HepG2 (cell line): ENCODE data around the gene FECH. TPM values are rescaled to one million over a fixed set of nuclear protein-coding genes. Genes with fewer than 3 reads are reported as not detected.

Source experiments
- ATAC-seq: fragments of 200-7000 bp; cut with Tn5 transposase; 3 replicates; pipeline ENCODE4 v1.9.1; 2020; ENCODE audit warnings: mild to moderate bottlenecking, moderate library complexity
- BruUV-seq: library from RNA; stranded (reverse); fragments of 400-500 nt; replicated peaks from 2 replicates; lab custom pipeline; 2021; lab: Mats Ljungman, UMichigan
- CTCF ChIA-PET: fragments of 300-600 bp; formaldehyde crosslinking; extraction: SDS; loops from one replicate; lab custom pipeline; 2021; ENCODE audit warnings: low total read pairs, inconsistent platforms, low intra/inter-chr PET ratio; lab: Yijun Ruan, JAX
- POLR2A ChIA-PET: fragments of 350-600 bp; sonication (Branson Sonifier 250); formaldehyde crosslinking; loops from one replicate; lab custom pipeline; 2020; ENCODE audit warnings: antibody characterized with exemption, inconsistent platforms; lab: Yijun Ruan, JAX
- DNase-seq: peaks from one replicate; pipeline ENCODE4 v3.0.0-alpha.2; 2015; ENCODE audit warnings: low spot score
- FAIRE-seq: peaks from 3 replicates; lab custom pipeline; 2011; peaks lifted over from hg19 to GRCh38; lab: Jason Lieb, UNC
- H2AFZ ChIP-seq: one replicate; pipeline ENCODE4 v1.6.1; 2011; ENCODE audit warnings: low read length, inconsistent platforms
- H3K27ac ChIP-seq: fragments of 300-600 bp; 3 replicates; pipeline ENCODE4 v1.8.0; 2011; ENCODE audit warnings: mixed run types, mild to moderate bottlenecking, mixed read lengths, low read length, inconsistent platforms; ENCODE audit not compliant: insufficient read depth; ENCODE audit errors: extremely low read length
- H3K27me3 ChIP-seq, 2 experiments: fragments of 200-600 bp in 1 of 2; 2 replicates in 1 of 2; 3 replicates in 1 of 2; pipeline versions ENCODE4 v1.6.0 to v1.8.0; 2011; ENCODE audit warnings: low read length in 2 of 2, mild to moderate bottlenecking in 2 of 2, moderate library complexity in 2 of 2, inconsistent platforms in 1 of 2; ENCODE audit not compliant: insufficient read depth in 2 of 2, control insufficient read depth in 1 of 2
- H3K36me3 ChIP-seq, 2 experiments: fragments of 200-600 bp in 1 of 2; replicated peaks in 1 of 2; 2 replicates in 1 of 2; 3 replicates in 1 of 2; pipeline versions ENCODE4 v1.5.1 to v1.8.0; 2011; ENCODE audit warnings: low read length in 2 of 2, inconsistent platforms in 1 of 2; ENCODE audit not compliant: insufficient read depth in 2 of 2, control insufficient read depth in 1 of 2
- H3K4me1 ChIP-seq: 2 replicates; pipeline ENCODE4 v1.5.1; 2012; ENCODE audit warnings: low read length, inconsistent platforms; ENCODE audit not compliant: insufficient read depth
- H3K4me2 ChIP-seq: 2 replicates; pipeline ENCODE4 v1.6.0; 2011; ENCODE audit warnings: low read depth, low read length, inconsistent platforms
- H3K4me3 ChIP-seq, 3 experiments: fragments of 200-600 bp in 1 of 3; sonication (generic), shearing (Covaris generic) in 1 of 3; replicated peaks in 1 of 3; 2 replicates each; pipeline ENCODE4 v1.5.1; 2011 to 2016; ENCODE audit warnings: low read length in 3 of 3, inconsistent platforms in 2 of 3, low read depth in 2 of 3, mild to moderate bottlenecking in 2 of 3, control low read depth in 1 of 3, mixed read lengths in 1 of 3; ENCODE audit not compliant: insufficient read depth in 1 of 3
- H3K79me2 ChIP-seq: one replicate; pipeline ENCODE4 v1.6.1; 2011; ENCODE audit warnings: low read length, inconsistent platforms; ENCODE audit not compliant: insufficient read depth
- H3K9ac ChIP-seq: 2 replicates; pipeline ENCODE4 v1.6.0; 2011; ENCODE audit warnings: mild to moderate bottlenecking, low read depth, low read length, inconsistent platforms; ENCODE audit not compliant: insufficient read depth
- H3K9me3 ChIP-seq: 2 replicates; pipeline ENCODE4 v1.5.1; 2012; ENCODE audit warnings: mild to moderate bottlenecking, low read length
- H4K20me1 ChIP-seq: 2 replicates; pipeline ENCODE4 v1.6.0; 2011; ENCODE audit warnings: inconsistent platforms, mild to moderate bottlenecking, low read length, moderate library complexity; ENCODE audit not compliant: insufficient read depth
- ARNTL ChIP-seq: sonication (generic); formaldehyde crosslinking; IDR thresholded peaks from 2 replicates; pipeline ENCODE4 v1.4.0; 2020; ENCODE audit warnings: mild to moderate bottlenecking, missing genetic modification reagents
- CBX2 ChIP-seq, 2 experiments: fragments of 200-600 bp in 1 of 2; sonication (generic); formaldehyde crosslinking in 1 of 2; IDR thresholded peaks; 2 replicates each; pipeline versions ENCODE4 v1.7.0 to v1.8.1; 2018 to 2022; ENCODE audit warnings: low read depth in 2 of 2, low read length in 1 of 2, mild to moderate bottlenecking in 1 of 2, missing genetic modification reagents in 1 of 2
- CEBPG ChIP-seq: IDR thresholded peaks from 2 replicates; pipeline ENCODE4 v1.6.1; 2016
- DMAP1 ChIP-seq: IDR thresholded peaks from 2 replicates; pipeline ENCODE4 v1.6.1; 2016
- HNF4G ChIP-seq, 2 experiments: sonication (generic) in 1 of 2; formaldehyde crosslinking in 1 of 2; IDR thresholded peaks; 2 replicates each; pipeline versions ENCODE4 v1.4.0 to v1.6.1; 2011 to 2020; ENCODE audit warnings: borderline replicate concordance in 2 of 2, low read depth in 2 of 2, mild to moderate bottlenecking in 2 of 2, low read length in 1 of 2, missing genetic modification reagents in 1 of 2, moderate library complexity in 1 of 2
- KAT2B ChIP-seq: fragments of 150-350 bp; IDR thresholded peaks from 2 replicates; pipeline ENCODE4 v1.6.1; 2014; ENCODE audit warnings: low read depth, low read length, borderline replicate concordance
- MYNN ChIP-seq: sonication (generic); formaldehyde crosslinking; IDR thresholded peaks from 2 replicates; pipeline ENCODE4 v1.4.0; 2020; ENCODE audit warnings: mild to moderate bottlenecking, low read depth, missing genetic modification reagents
- NFIC ChIP-seq: IDR thresholded peaks from 2 replicates; pipeline ENCODE4 v1.6.1; 2012; ENCODE audit warnings: mild to moderate bottlenecking, low read length, inconsistent platforms
- NFKBIZ ChIP-seq: IDR thresholded peaks from 2 replicates; pipeline ENCODE4 v1.6.1; 2018; ENCODE audit warnings: missing genetic modification reagents, missing compliant biosample characterization
- SMYD3 ChIP-seq: sonication (generic); formaldehyde crosslinking; IDR thresholded peaks from 2 replicates; pipeline ENCODE4 v1.8.1; 2023; ENCODE audit warnings: mild to moderate bottlenecking, missing genetic modification reagents
- TP53 ChIP-seq: sonication (generic); formaldehyde crosslinking; conservative IDR thresholded peaks from 2 replicates; pipeline ENCODE4 v1.4.0; 2020; ENCODE audit warnings: missing genetic modification reagents
- ZNF225 ChIP-seq: sonication (generic); formaldehyde crosslinking; IDR thresholded peaks from 2 replicates; pipeline ENCODE4 v1.4.0; 2020; ENCODE audit warnings: mild to moderate bottlenecking, missing genetic modification reagents
- ZNF362 ChIP-seq: sonication (generic); formaldehyde crosslinking; IDR thresholded peaks from 2 replicates; pipeline ENCODE4 v1.4.0; 2020; ENCODE audit warnings: missing genetic modification reagents, mild to moderate bottlenecking, borderline replicate concordance
- ZNF629 ChIP-seq: sonication (generic); formaldehyde crosslinking; conservative IDR thresholded peaks from 2 replicates; pipeline ENCODE4 v1.5.0; 2020; ENCODE audit warnings: missing genetic modification reagents
- ZNF788 ChIP-seq: sonication (generic); formaldehyde crosslinking; IDR thresholded peaks from 2 replicates; pipeline ENCODE4 v1.5.0; 2020; ENCODE audit warnings: mild to moderate bottlenecking, missing genetic modification reagents, borderline replicate concordance
- WGBS: methylation state at CpG from one replicate; pipeline ENCODE4 v1.1.6; 2017; ENCODE audit warnings: low lambda C conversion rate; 5-methylcytosine and 5-hydroxymethylcytosine counted together
- in situ Hi-C: cut with HindIII; loops from 2 replicates; pipeline ENCODE4 v1.10.0; 2017; ENCODE audit warnings: low pct_unique_long_range_greater_than_20kb; ENCODE audit not compliant: extremely low pct_ligation_motif_present
- intact Hi-C: fragments of 100-400 bp; cut with micrococcal nuclease; formaldehyde crosslinking; loops from one replicate; pipeline ENCODE4 v1.10.0; 2022; ENCODE audit not compliant: unreplicated experiment
- polyA plus RNA-seq, 8 experiments: library from polyadenylated mRNA; depleted of rRNA in 3 of 8; stranded (reverse) in 7 of 8; unstranded in 1 of 8; fragments of >200 nt; fragmentation: Illumina TruSeq in 4 of 8; extraction: Trizol in 4 of 8; gene quantifications; 2 replicates each; pipeline versions ENCODE4 v1.2.1 to v1.2.3, GENCODE V29; 2011 to 2016; ENCODE audit warnings: low read depth in 4 of 8, missing spikeins in 1 of 8, mixed read lengths in 1 of 8; ENCODE audit not compliant: insufficient read depth in 1 of 8
- total RNA-seq, 5 experiments: library from RNA; depleted of rRNA; stranded (reverse); fragments of >200 nt; fragmentation: Illumina TruSeq; extraction: Trizol; gene quantifications; 2 replicates each; pipeline ENCODE4 v1.2.3, GENCODE V29; 2016; ENCODE audit warnings: low read depth in 1 of 5
- TF ChIP-seq, protein P1 (sequence below): sonication (generic); formaldehyde crosslinking; IDR thresholded peaks from 2 replicates; pipeline ENCODE4 v1.8.1; 2023; ENCODE audit warnings: mild to moderate bottlenecking, moderate library complexity, missing genetic modification reagents
- TF ChIP-seq, protein P2 (sequence below): sonication (generic); formaldehyde crosslinking; IDR thresholded peaks from 2 replicates; pipeline ENCODE4 v1.4.0; 2020; ENCODE audit warnings: missing genetic modification reagents
- TF ChIP-seq, protein P3 (sequence below): sonication (generic); formaldehyde crosslinking; IDR thresholded peaks from 2 replicates; pipeline ENCODE4 v1.5.1; 2020; ENCODE audit warnings: missing genetic modification reagents, mild to moderate bottlenecking, borderline replicate concordance

FECH gene
- total and polyA plus RNA-seq, 2 of the 13 experiments (the other 11 are each of a cell fraction or from before 2014, with no cell fraction given), result 14.7 to 21.9 TPM

- TF ChIP-seq HNF4G (IDR thresholded peaks at IDR 0.05; ENCODE audit: borderline replicate concordance, low read depth, low read length), result no peak
- no peak for TF ChIP-seq HNF4G (CRISPR knock-in tag; IDR thresholded peaks at IDR 0.05; ENCODE audit: borderline replicate concordance, low read depth)
- no peak for TF ChIP-seq NFKBIZ
Observed at GRCh38 chr18:57542126-57542525, 44.4 kb downstream of the FECH start (continued).

DNA sequence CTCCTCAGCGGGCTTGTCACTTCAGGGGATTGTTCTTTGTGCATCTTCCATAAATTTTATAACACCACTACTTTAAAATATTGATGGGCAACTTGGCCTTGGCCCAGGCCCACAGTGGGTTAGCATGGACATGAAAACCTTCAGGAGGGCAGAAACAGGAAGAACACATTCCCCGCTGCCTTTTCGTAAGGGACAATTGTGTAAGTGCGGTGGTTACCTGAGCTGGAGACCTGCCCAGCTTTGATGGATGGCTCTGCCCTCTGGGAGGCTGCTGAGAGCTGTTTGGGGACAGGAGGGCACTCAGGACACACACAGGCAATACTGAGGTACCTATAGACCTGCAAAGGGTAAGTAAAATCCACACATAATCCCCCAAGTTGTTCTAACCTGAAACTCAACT, 46.8 kb downstream of the FECH start:
- Histone ChIP-seq H3K27me3 (peaks cover 2 to 14% of the 10 kb centered on the region in 2 experiments; a peak in 2 of 5 replicates), H3K36me3 (no peaks in the 10 kb centered on the region), H3K4me1 (peaks cover 13% of the 10 kb centered on the region), H3K27ac (no peak overlapping the region), H4K20me1 (no peaks in the 10 kb centered on the region), H3K79me2 (no peaks in the 10 kb centered on the region), H3K4me2 (no peak overlapping the region)
- POLR2A ChIA-PET, result no interaction called here
- CTCF ChIA-PET, result no interaction called here
- in situ Hi-C loops, result no loop called here
- no TSS peak for BruUV-seq
- no peak for TF ChIP-seq ZNF788 (CRISPR knock-in tag)
- TF ChIP-seq DMAP1 (CRISPR knock-in tag), result no peak
- TF ChIP-seq, protein P1, sequence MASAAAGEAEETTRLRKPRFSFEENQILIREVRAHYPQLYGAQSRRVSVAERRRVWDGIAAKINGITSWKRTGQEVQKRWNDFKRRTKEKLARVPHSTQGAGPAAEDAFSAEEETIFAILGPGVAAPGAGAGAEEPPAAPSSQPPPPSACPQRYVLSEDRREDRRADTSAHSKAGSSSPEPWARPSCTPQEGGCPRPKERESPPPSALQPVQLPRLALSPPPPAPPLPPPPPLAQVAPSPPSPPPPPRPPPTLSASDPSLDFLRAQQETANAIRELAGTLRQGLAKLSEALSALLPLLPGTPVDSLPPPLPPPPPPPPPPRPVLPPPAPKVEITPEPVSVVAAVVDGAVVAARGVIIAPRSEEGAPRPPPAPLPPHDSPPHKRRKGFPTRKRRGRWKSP (CRISPR knock-in tag), result no peak
- no peak for TF ChIP-seq ZNF629 (CRISPR knock-in tag)
- no peak for TF ChIP-seq ARNTL (CRISPR knock-in tag)
- TF ChIP-seq MYNN (CRISPR knock-in tag), result no peak
- TF ChIP-seq ZNF362, result no peak
- TF ChIP-seq SMYD3 (CRISPR knock-in tag), result no peak
- TF ChIP-seq ZNF225 (CRISPR knock-in tag), result no peak
- TF ChIP-seq NFIC, result no peak
- TF ChIP-seq CBX2 (IDR thresholded peaks at IDR 0.05; ENCODE audit: low read depth, low read length), result no peak
- no peak for TF ChIP-seq CBX2 (CRISPR knock-in tag; IDR thresholded peaks at IDR 0.05; ENCODE audit: low read depth)
- no peak for TF ChIP-seq TP53
- TF ChIP-seq, protein P2, sequence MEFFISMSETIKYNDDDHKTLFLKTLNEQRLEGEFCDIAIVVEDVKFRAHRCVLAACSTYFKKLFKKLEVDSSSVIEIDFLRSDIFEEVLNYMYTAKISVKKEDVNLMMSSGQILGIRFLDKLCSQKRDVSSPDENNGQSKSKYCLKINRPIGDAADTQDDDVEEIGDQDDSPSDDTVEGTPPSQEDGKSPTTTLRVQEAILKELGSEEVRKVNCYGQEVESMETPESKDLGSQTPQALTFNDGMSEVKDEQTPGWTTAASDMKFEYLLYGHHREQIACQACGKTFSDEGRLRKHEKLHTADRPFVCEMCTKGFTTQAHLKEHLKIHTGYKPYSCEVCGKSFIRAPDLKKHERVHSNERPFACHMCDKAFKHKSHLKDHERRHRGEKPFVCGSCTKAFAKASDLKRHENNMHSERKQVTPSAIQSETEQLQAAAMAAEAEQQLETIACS (CRISPR knock-in tag), result no peak
- TF ChIP-seq, protein P3, sequence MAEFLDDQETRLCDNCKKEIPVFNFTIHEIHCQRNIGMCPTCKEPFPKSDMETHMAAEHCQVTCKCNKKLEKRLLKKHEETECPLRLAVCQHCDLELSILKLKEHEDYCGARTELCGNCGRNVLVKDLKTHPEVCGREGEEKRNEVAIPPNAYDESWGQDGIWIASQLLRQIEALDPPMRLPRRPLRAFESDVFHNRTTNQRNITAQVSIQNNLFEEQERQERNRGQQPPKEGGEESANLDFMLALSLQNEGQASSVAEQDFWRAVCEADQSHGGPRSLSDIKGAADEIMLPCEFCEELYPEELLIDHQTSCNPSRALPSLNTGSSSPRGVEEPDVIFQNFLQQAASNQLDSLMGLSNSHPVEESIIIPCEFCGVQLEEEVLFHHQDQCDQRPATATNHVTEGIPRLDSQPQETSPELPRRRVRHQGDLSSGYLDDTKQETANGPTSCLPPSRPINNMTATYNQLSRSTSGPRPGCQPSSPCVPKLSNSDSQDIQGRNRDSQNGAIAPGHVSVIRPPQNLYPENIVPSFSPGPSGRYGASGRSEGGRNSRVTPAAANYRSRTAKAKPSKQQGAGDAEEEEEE (CRISPR knock-in tag), result no peak
- TF ChIP-seq CEBPG (CRISPR knock-in tag), result no peak
- no peak for TF ChIP-seq KAT2B
- TF ChIP-seq, all 625 proteins: peak for 0
- Histone ChIP-seq H3K9me3 (no peaks in the 10 kb centered on the region), H3K4me3 (no peak overlapping the region), H3K9ac (no peak overlapping the region), H2AFZ (no peak overlapping the region)
- no peak for FAIRE-seq
- no peak for DNase-seq
- WGBS, result 72% methylated on average over 4 of the region's 4 CpGs
- intact Hi-C loops, result no loop called here
- no peak for ATAC-seq
